Measurements from ENCODE around the gene C1orf74.

Gene C1orf74

GRCh38 chr1:209729436-209729835 lies 54.9 kb downstream of the C1orf74 start:
- Histone ChIP-seq H3K4me1 (ENCODE audit: control insufficient read depth, low read depth, low read length) (no peaks in the 10 kb centered on the region), H3K4ac (ENCODE audit: low read depth, low read length) (no peak overlapping the region), H3K27ac (ENCODE audit: low read depth, low read length) (no peak overlapping the region), H3K79me1 (ENCODE audit: low read length) (no peaks in the 10 kb centered on the region), H2BK120ac (ENCODE audit: low read depth, low read length) (no peak overlapping the region), H4K5ac (ENCODE audit: low read length) (no peak overlapping the region), H3K27me3 (ENCODE audit: insufficient read depth, low read length, poor library complexity) (no peaks in the 10 kb centered on the region), H3K23ac (ENCODE audit: low read length) (no peak overlapping the region), H3K9ac (ENCODE audit: low read length) (no peak overlapping the region), H3K79me2 (ENCODE audit: control insufficient read depth, insufficient read depth, low read length) (no peaks in the 10 kb centered on the region), H3K4me3 (ENCODE audit: low read length) (no peak overlapping the region), H3K18ac (ENCODE audit: low read length) (no peak overlapping the region), H3K56ac (ENCODE audit: low read length) (no peak overlapping the region), H2BK5ac (ENCODE audit: low read length) (no peak overlapping the region), H3K4me2 (ENCODE audit: low read length) (no peak overlapping the region), H2AK5ac (ENCODE audit: low read length) (no peak overlapping the region), H3K36me3 (ENCODE audit: control insufficient read depth, insufficient read depth, low read length) (no peaks in the 10 kb centered on the region), H2BK15ac (replicated peaks; ENCODE audit: low read depth) (no peak overlapping the region), H4K8ac (ENCODE audit: low read depth, low read length) (no peak overlapping the region)
- no CpG with 5 or more reads among the region's 1 CpG for WGBS (ENCODE audit: extremely low coverage, insufficient coverage, low lambda C conversion rate)
- DNase-seq, result no peak

All from mesendoderm (in vitro differentiated cells).